Body of pancreas (tissue), 4 donors: ENCODE data around the gene DCHS1. TPM values are rescaled to one million over a fixed set of nuclear protein-coding genes. Genes with fewer than 3 reads are reported as not detected.

Experiments used
- ATAC-seq: fragments of 150-250 bp; one replicate; pipeline ENCODE4 v1.9.1; 2016
- DNase-seq, 4 donors: peaks; one replicate each; pipeline ENCODE4 v3.0.0-alpha.2; 2019
- H3K27ac ChIP-seq, 4 donors: fragments of 200-600 bp; sonication (generic); 1 replicate in 3 of 4; 2 replicates in 1 of 4; pipeline versions ENCODE4 v1.5.1 to v1.6.1; 2016 to 2019; ENCODE audit warnings: mild to moderate bottlenecking in 1 of 4, mixed read lengths in 1 of 4, moderate library complexity in 1 of 4
- H3K27me3 ChIP-seq, 2 donors: fragments of 200-600 bp; sonication (generic); one replicate each; pipeline ENCODE4 v1.6.0; 2016; ENCODE audit warnings: mild to moderate bottlenecking in 1 of 2
- H3K36me3 ChIP-seq, 2 donors: fragments of 200-600 bp; sonication (generic); replicated peaks in 1 of 2; 2 replicates each; pipeline ENCODE4 v1.5.1; 2016; ENCODE audit warnings: low read depth in 2 of 2; ENCODE audit not compliant: insufficient read depth in 1 of 2
- H3K4me1 ChIP-seq: fragments of 200-600 bp; sonication (generic); one replicate; pipeline ENCODE4 v1.6.0; 2016
- H3K4me3 ChIP-seq, 2 donors: fragments of 200-600 bp; sonication (generic); 1 replicate in 1 of 2; 2 replicates in 1 of 2; pipeline ENCODE4 v1.5.1; 2016 to 2019
- H3K9me3 ChIP-seq, 3 donors: fragments of 200-600 bp; sonication (generic); 1 replicate in 2 of 3; 2 replicates in 1 of 3; pipeline ENCODE4 v1.5.1; 2016
- CTCF ChIP-seq, 7 experiments: fragments of 450-650 bp in 4 of 7; fragments of 200-600 bp in 3 of 7; sonication (generic) in 3 of 7; IDR thresholded peaks; one replicate each; pipeline ENCODE4 v1.5.1; 2016 to 2019; ENCODE audit warnings: antibody characterized with exemption in 7 of 7
- POLR2A ChIP-seq, 3 donors: fragments of 450-650 bp; IDR thresholded peaks; one replicate each; pipeline ENCODE4 v1.6.1; 2016; ENCODE audit warnings: antibody characterized with exemption in 3 of 3, mild to moderate bottlenecking in 2 of 3
- WGBS, 2 donors: methylation state at CpG; one replicate each; pipeline ENCODE4 v1.1.5; 2017; 5-methylcytosine and 5-hydroxymethylcytosine counted together
- intact Hi-C: fragments of 100-400 bp; cut with DNase I; formaldehyde crosslinking; loops from one replicate; pipeline ENCODE4 v1.15.1; 2023
- total RNA-seq, 2 donors: library from RNA; depleted of rRNA; stranded (reverse); fragments of >200 nt; gene quantifications; one replicate each; pipeline ENCODE4 v1.1.0, GENCODE V29; 2016

Gene DCHS1
- total RNA-seq, 2 donors from 2014 or later, result 6.0 to 10.9 TPM

DNA sequence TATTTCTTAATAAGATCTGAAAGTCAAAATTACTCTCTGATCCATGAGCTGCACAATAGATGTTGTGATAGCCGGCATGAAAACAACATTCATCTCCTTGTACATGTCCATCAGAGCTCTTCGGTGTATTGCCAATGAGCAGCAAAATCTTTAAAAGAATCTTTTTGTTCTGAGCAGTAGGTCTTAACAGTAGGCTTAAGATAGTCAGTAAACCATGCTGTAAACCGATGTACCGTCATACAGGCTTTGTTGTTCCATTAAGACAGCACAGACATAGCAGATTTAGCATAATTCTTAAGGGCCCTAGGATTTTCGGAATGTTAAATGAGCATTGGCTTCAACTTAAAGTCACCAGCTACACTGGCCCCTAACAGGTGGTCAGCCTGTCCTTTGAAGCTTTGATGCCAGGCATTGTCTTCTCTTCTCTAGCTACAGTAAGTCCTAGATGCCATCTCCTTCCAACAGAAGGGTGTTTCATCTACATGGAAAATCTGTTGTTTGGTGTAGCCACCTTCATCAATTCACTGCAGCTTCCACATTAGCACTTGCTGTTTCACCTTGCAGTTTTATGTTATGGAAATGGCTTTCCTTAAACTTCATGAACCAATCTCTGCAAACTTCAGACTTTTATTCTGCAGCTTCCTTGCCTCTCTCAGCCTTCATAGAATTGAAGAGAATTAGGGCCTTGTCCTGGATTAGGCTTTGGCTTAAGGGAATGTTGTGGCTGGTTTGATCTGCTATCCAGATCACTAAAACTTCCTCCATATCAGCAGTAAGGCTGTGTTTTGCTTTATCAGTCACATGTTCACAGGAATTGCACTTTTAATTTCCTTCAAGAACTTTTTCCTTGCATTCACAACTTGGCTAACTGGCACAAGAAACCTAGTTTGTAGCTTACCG lies 80.5 kb downstream of the DCHS1 start:
- no peak for TF ChIP-seq CTCF (IDR thresholded peaks at IDR 0.05)
- no peak for TF ChIP-seq POLR2A (IDR thresholded peaks at IDR 0.05)
- DNase-seq, result no peak
- WGBS, 2 donors, result 83 to 92% methylated on average over 6 of the region's 6 CpGs
- Histone ChIP-seq H3K4me1 (no peaks in the 10 kb centered on the region), H3K27ac (no peak overlapping the region), H3K9me3 (no peaks in the 10 kb centered on the region), H3K4me3 (no peak overlapping the region), H3K27me3 (no peaks in the 10 kb centered on the region), H3K36me3 (no peaks in the 10 kb centered on the region)
- ATAC-seq, result no peak
- intact Hi-C loops, result no loop called here

DNA sequence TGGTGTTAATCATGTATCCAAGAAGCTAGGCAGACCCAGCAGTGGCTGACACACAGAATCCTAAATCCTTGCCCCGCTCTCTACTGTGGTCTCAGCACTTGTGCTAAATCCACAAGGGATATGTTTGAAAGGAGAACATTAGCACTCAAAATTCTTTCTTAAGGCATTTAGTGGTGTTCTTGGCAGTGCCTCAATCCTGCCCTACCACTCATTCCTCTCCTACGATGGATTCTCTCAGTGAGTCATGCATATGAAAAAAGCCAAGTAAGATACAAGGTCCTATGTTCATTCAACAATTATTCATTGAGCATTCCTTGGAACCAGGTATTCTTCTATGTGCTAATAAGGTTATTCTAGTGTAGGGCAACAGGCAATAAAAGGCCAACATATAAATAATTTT lies 83.4 kb downstream of the DCHS1 start:
- Histone ChIP-seq H3K4me1 (peaks cover 10% of the 10 kb centered on the region), H3K9me3 (no peaks in the 10 kb centered on the region), H3K27ac (no peak overlapping the region), H3K4me3 (no peak overlapping the region), H3K27me3 (no peaks in the 10 kb centered on the region), H3K36me3 (no peaks in the 10 kb centered on the region)
- DNase-seq (no peak), ATAC-seq (no peak)
- intact Hi-C loops, result no loop called here
- TF ChIP-seq POLR2A (IDR thresholded peaks at IDR 0.05) (no peak), CTCF (IDR thresholded peaks at IDR 0.05) (no peak)
- WGBS, 2 donors, result 79 to 88% methylated on average over 2 of the region's 2 CpGs

DNA sequence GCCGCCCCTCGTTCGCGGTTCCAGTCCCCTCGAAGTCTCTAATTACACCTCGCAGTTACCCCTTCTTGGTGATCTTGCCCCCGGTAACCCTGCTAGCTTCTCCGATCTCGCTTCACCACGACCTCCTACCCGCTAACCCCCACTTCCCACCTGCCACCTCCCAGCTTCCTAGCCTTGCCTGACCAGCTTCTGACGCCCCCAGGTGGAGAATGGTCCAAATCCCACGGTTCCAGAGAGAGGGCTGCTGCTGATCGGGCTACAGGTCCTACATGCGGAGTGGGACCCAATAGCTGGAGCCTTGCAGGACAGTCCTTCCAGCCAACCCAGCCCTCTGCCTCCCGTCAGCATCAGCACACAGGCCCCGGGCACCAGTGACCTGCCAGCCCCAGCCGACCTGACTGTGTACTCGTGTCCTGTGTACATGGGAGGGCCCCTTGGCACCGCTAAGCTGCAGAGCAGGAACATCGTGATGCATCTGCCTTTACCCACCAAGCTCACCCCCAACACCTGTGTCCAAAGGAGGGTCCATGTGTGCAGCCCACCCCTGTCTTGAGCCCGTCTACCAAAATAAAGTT lies 84.1 kb downstream of the DCHS1 start:
- TF ChIP-seq CTCF (IDR thresholded peaks at IDR 0.05) (no peak), POLR2A (IDR thresholded peaks at IDR 0.05) (no peak)

More for the DNA sequence above, 84.1 kb downstream of the DCHS1 start:
- no peak for DNase-seq
- Histone ChIP-seq H3K36me3 (no peaks in the 10 kb centered on the region), H3K4me3 (no peak overlapping the region), H3K9me3 (no peaks in the 10 kb centered on the region), H3K4me1 (peaks cover 10% of the 10 kb centered on the region), H3K27ac (no peak overlapping the region), H3K27me3 (no peaks in the 10 kb centered on the region)
- no peak for ATAC-seq
- WGBS, 2 donors, result 69 to 84% methylated on average over 21 to 22 of the region's 22 CpGs
- intact Hi-C loops, result no loop called here

Other genes starting within 250 kb of the DCHS1 start
- gene APBB1, start 236.7 kb downstream of the DCHS1 start, total RNA-seq, result 10 to 100 TPM; 25.4 to 48.5 TPM
- 1 to 10 TPM in 1 of 2 donors, not detected in 1; 1.3 TPM for gene HPX, start 214.8 kb downstream of the DCHS1 start, total RNA-seq
- 10 to 100 TPM; 22.1 to 24.9 TPM for gene TRIM3, start 181.9 kb downstream of the DCHS1 start, total RNA-seq
- 10 to 100 TPM; 47.2 to 82.7 TPM for gene ARFIP2, start 174.5 kb downstream of the DCHS1 start, total RNA-seq
- gene TIMM10B, start 174.3 kb downstream of the DCHS1 start, total RNA-seq, result 10 to 100 TPM; 17.1 to 22.3 TPM
- gene DNHD1, start 158.5 kb downstream of the DCHS1 start, total RNA-seq, result 10 to 100 TPM; 14.5 to 19.1 TPM
- gene RRP8, start 52.2 kb downstream of the DCHS1 start, total RNA-seq, result 1 to 10 TPM; 5.4 to 8.9 TPM
- 100 to 1,000 TPM in 1 of 2 donors, 10 to 100 TPM in 1; 82.8 to 137 TPM for gene ILK, start 52.0 kb downstream of the DCHS1 start, total RNA-seq
- gene TAF10, start 43.6 kb downstream of the DCHS1 start, total RNA-seq, result 100 to 1,000 TPM; 115 to 215 TPM
- 10 to 100 TPM; 20.8 TPM for gene TPP1, start 36.4 kb downstream of the DCHS1 start, total RNA-seq
- 100 to 1,000 TPM in 1 of 2 donors, 10 to 100 TPM in 1; 19.4 to 263 TPM for gene MRPL17, start 27.5 kb upstream of the DCHS1 start, total RNA-seq
- under 1 TPM; under 0.01 to 0.26 TPM for gene OR2AG2, start 116.2 kb upstream of the DCHS1 start, total RNA-seq
- not detected for gene OR2AG1, start 127.2 kb upstream of the DCHS1 start, total RNA-seq
- 1 to 10 TPM; 1.0 to 2.3 TPM for gene OR6A2, start 143.9 kb upstream of the DCHS1 start, total RNA-seq
- gene OR10A5, start 189.9 kb upstream of the DCHS1 start, total RNA-seq, result not detected
- gene OR10A2, start 207.2 kb upstream of the DCHS1 start, total RNA-seq, result not detected
- gene OR10A4, start 220.8 kb upstream of the DCHS1 start, total RNA-seq, result not detected
- gene OR2D2, start 236.7 kb upstream of the DCHS1 start, total RNA-seq, result under 1 TPM in 1 of 2 donors, not detected in 1; 0.78 TPM